Erythroblast (primary cell): Measurements from ENCODE around the gene RTL3.

Source experiments
- GATA1 ChIP-seq: IDR thresholded peaks from 2 replicates; pipeline ENCODE4 v1.6.1; 2011; ENCODE audit warnings: low read depth, mild to moderate bottlenecking, control low read depth, low read length, moderate library complexity
- POLR2A ChIP-seq: IDR thresholded peaks from 2 replicates; pipeline ENCODE4 v1.6.1; 2011; ENCODE audit warnings: mild to moderate bottlenecking, low read length

- TF ChIP-seq POLR2A = no peak
- no peak for TF ChIP-seq GATA1
These were observed 49.7 kb upstream of the RTL3 start for GRCh38 chrX:78708816-78709215.
